GM23338 (cell line): ENCODE results near the gene GRIK2.

Experiments used
- CREB1 ChIP-seq: fragments of 250-450 bp; sonication (Bioruptor Pico); IDR thresholded peaks from 2 replicates; pipeline ENCODE4 v1.5.0; 2020; ENCODE audit warnings: low read depth, mild to moderate bottlenecking, moderate library complexity
- EZH2 ChIP-seq: fragments of 200-600 bp; sonication (generic); IDR thresholded peaks from one replicate; pipeline ENCODE4 v1.8.0; 2017; ENCODE audit warnings: antibody characterized with exemption, mild to moderate bottlenecking, low read depth; ENCODE audit not compliant: unreplicated experiment
- EZH2phosphoT487 ChIP-seq: fragments of 200-600 bp; sonication (generic); IDR thresholded peaks from one replicate; pipeline ENCODE4 v1.8.1; 2018; ENCODE audit warnings: antibody characterized with exemption; ENCODE audit not compliant: unreplicated experiment
- JUNB ChIP-seq: IDR thresholded peaks from one replicate; pipeline ENCODE4 v1.6.1; 2016; ENCODE audit warnings: antibody characterized with exemption; ENCODE audit not compliant: unreplicated experiment
- NANOG ChIP-seq: IDR thresholded peaks from 2 replicates; pipeline ENCODE4 v1.6.1; 2016; ENCODE audit warnings: antibody characterized with exemption, borderline replicate concordance
- POLR2AphosphoS5 ChIP-seq: IDR thresholded peaks from 2 replicates; pipeline ENCODE4 v1.6.1; 2016; ENCODE audit warnings: antibody characterized with exemption, low read depth
- REST ChIP-seq: IDR thresholded peaks from one replicate; pipeline ENCODE4 v1.6.1; 2018; ENCODE audit warnings: antibody characterized with exemption; ENCODE audit not compliant: unreplicated experiment
- STAT1 ChIP-seq: IDR thresholded peaks from one replicate; pipeline ENCODE4 v1.6.1; 2016; ENCODE audit warnings: antibody characterized with exemption; ENCODE audit not compliant: unreplicated experiment
- ZNF114 ChIP-seq: fragments of 250-450 bp; sonication (Bioruptor Pico); IDR thresholded peaks from 2 replicates; pipeline ENCODE4 v1.5.0; 2020; ENCODE audit warnings: mild to moderate bottlenecking, moderate library complexity
- TF ChIP-seq, protein P1 (sequence below), 2 experiments: fragments of 200-600 bp in 1 of 2; sonication (generic) in 1 of 2; conservative IDR thresholded peaks; 2 replicates each; pipeline versions ENCODE4 v1.5.1 to v1.6.1; 2016 to 2017; ENCODE audit warnings: antibody characterized with exemption in 2 of 2, low read depth in 2 of 2, mild to moderate bottlenecking in 2 of 2, moderate library complexity in 1 of 2

DNA sequence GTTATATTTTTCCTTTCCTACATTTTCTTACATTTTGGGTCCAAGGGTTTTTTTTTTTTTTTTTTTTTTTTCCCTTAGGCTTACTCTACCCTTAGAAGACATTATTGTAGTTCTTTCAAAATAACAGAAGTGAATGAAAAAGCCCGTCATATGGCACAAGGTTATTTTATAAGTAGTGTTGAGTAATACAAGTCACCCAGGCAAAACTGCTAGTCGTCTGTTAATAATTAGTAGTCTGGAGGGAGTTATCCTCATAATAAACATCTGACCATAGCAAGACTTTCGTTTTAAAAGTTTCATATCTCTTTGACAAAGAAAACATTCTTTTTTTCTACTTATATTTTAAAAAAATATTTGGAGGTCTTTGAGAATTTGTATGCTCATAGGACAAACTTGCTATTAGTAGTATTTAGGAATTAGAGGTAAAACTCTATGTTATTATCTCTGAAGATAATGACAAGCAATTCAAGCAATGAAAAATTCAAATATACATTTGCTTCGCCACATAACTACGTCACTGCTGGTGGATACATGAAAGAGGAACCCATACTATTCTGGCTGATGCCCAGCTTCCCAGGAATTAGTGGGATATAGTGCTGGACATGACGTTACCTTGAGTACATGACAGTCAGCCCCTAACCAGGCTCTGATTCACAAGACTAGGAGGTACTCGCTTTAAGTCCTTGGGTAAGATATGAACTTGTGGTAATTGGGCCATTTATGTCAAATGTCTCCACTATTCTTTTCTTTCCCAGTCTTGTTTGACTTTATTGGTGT is 532.8 kb downstream of the GRIK2 start:
- TF ChIP-seq, protein P1, sequence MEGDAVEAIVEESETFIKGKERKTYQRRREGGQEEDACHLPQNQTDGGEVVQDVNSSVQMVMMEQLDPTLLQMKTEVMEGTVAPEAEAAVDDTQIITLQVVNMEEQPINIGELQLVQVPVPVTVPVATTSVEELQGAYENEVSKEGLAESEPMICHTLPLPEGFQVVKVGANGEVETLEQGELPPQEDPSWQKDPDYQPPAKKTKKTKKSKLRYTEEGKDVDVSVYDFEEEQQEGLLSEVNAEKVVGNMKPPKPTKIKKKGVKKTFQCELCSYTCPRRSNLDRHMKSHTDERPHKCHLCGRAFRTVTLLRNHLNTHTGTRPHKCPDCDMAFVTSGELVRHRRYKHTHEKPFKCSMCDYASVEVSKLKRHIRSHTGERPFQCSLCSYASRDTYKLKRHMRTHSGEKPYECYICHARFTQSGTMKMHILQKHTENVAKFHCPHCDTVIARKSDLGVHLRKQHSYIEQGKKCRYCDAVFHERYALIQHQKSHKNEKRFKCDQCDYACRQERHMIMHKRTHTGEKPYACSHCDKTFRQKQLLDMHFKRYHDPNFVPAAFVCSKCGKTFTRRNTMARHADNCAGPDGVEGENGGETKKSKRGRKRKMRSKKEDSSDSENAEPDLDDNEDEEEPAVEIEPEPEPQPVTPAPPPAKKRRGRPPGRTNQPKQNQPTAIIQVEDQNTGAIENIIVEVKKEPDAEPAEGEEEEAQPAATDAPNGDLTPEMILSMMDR (conservative IDR thresholded peaks at IDR 0.05; ENCODE audit: low read depth in 2 of 2), result no peak
- no peak for TF ChIP-seq EZH2
- no peak for TF ChIP-seq EZH2phosphoT487
- no peak for TF ChIP-seq REST
- no peak for TF ChIP-seq CREB1 (CRISPR knock-in tag)
- TF ChIP-seq JUNB, result no peak
- no peak for TF ChIP-seq STAT1
- no peak for TF ChIP-seq ZNF114 (CRISPR knock-in tag)
- no peak for TF ChIP-seq POLR2AphosphoS5
- no peak for TF ChIP-seq NANOG
